D341Med (cell line): ENCODE data around the gene PLPPR2.
"Not testable (repeated sequence)": the region's sequence is repeated elsewhere in the genome, so short reads cannot be mapped to it uniquely, and the experiment has no call there.

Experiments used
- DNase-seq: peaks from one replicate; pipeline ENCODE4 v3.0.0; 2012; ENCODE audit warnings: low spot score

The PLPPR2 gene

DNA sequence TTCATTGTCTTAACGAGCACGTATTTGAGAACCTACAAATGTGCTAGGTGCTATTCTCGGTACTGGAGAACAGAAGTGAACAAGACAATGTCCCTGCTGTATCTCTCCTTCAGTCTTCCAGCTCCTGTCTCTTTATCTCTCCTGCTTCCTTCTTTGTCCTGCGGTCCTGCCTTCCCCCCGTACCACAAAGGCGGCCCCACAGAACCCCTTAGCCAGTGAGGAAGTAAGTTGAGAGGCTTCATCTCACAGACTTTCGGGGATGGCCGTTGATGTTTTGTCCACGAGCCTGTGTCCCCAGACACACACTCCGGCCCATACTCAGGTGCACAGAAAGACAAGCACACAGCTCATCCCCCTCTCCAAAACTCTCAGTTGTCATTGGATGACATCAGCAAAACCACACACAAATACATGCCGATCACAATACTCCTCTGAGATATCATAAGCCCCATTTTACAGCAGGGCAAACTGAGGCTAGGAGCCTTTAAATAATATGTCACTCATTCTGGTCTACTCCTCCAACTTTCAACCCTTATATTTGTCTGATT, 18.7 kb downstream of the PLPPR2 start:
- peak; percentile 15 for DNase-seq

- peak; percentile 96 for DNase-seq
Observed at GRCh38 chr19:11374433-11375142, 19.4 kb downstream of the PLPPR2 start, which contains the start of gene SWSAP1. TSS of gene SWSAP1 (plus strand) at chr19:11374666. CDS start at chr19:11374681, 15 bp downstream.

DNA sequence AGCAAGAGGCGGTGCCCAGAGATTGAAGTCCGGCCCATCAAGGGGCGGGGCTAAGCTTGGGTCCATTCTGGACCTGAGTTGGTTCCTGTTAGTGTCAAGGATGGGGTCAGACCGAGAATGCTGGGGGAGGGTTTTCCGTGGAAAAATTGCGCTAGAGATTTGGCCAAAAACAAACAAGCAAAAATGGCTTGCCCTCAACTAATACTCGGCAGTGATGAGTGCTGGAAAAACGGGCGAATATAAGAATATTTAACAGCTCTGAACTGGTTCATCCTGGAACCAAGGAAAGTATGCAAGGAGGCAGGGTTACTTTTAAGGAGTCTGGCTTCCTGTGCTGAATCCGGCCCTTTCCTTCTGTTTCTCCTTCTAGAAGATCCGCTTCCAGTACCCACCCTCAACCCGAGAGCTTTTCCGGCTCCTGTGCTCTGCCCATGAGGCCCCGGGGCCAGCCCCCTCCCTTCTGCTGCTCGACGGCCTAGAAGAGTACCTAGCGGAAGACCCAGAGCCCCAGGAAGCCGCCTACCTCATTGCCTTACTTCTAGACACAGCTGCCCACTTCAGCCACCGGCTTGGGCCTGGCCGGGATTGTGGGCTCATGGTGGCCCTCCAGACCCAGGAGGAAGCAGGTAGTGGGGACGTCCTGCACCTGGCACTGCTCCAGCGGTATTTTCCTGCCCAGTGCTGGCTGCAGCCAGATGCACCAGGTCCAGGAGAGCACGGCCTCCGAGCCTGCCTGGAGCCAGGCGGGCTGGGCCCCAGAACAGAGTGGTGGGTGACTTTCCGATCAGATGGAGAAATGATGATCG, 20.1 kb downstream of the PLPPR2 start:
- DNase-seq = peak; percentile 50

DNA sequence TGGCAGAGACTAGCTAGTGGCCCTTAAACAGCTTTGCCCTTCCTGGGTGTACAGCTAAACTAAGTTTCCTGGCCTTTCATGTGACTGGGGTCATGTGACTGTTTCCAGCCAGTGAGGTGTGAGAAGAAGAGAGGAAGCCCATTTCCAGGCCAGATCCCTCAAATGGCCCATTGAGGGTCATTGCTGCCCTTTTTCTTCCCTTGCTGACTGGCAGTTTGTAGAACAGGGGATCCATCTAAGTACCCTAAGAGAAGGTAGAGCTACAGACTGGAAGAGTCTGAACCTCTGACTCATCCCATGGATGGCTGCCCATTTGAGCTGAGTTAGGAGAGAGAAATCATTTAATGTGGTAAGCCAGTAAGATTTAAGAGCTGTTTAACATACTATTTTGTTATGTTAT, 22.0 kb downstream of the PLPPR2 start:
- DNase-seq = no peak

DNA sequence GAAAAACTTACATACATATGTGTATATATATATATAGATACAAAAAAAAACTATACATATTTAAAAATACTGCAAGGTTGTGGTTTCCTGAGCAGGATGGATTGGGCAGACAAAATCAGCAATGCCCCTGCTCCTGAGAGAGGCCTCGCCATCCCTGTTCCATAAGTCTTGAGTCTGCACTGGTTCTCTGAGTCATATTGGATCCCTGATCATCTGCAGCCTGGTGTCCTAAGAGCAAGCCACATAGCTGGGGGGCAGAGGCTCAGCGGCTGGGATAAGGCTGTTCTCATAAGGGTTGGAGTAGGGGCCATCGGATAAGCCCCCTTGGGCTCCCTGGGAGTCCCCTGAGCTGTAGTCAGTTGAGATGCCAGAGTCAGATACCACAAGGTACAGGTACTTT, 22.5 kb downstream of the PLPPR2 start:
- DNase-seq = no peak

DNA sequence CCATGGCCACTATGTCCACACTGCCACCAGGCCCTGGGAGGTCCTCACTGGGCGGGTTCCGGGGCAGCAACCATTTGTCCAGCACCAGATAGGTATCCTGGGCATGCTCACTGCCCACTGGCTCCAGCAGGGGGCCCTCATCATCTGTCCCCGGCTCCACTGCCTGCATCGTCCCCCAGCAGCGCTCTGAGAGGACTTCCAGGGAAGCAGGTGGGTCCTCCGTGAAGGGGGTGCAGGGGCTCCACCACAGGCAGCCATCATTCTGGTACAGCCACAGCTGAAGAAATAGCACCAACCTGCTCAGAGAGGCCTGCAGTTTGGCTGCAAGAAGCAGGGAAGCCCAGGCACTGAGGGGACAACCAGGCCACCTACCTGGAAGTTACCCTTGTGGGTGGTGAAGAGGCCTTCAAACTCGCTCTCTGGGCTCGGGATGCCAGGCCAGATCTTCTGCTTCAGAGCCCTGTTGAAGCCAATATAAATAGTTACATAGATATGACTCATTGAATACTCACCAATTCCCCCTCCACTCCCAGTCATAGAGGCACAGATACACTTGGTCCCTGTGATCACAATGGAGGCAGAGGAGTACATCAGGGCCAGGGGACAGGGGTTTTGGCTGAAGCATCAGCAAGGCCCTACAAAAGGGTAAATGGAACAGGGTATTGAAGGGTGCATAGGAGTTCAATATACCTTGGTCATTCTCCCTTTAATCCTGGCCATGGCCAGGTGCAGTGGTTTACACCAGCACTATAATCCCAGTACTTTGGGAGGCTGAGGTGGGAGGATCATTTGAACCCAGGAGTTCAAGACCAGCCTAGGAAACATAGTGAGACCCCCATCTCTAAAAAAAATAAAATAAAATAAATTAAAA, 23.3 kb downstream of the PLPPR2 start:
- peak; percentile 62 for DNase-seq

DNA sequence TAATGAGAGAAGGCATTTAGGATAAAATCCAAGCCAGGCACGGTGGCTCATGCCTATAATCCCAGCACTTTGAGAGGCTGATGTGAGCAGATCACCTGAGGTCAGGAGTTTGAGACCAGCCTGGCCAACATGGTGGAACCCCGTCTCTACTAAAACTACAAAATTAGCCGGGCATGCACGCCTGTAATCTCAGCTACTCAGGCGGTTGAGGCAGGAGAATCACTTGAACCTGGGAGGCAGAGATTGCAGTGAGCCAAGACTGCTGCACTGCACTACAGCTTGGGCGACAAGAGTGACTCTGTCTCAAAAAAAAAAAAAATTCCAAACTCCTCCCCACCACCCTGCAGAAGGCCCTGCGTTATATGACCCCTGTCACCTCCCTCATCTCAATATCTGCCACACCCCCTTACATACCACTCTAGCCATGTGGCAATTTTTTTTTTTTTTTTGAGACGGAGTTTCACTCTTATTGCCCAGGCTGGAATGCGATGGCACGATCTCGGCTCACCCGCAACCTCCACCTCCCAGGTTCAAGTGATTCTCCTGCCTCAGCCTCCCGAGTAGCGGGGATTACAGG, 24.1 kb downstream of the PLPPR2 start:
- not testable (repeated sequence) for DNase-seq

DNA sequence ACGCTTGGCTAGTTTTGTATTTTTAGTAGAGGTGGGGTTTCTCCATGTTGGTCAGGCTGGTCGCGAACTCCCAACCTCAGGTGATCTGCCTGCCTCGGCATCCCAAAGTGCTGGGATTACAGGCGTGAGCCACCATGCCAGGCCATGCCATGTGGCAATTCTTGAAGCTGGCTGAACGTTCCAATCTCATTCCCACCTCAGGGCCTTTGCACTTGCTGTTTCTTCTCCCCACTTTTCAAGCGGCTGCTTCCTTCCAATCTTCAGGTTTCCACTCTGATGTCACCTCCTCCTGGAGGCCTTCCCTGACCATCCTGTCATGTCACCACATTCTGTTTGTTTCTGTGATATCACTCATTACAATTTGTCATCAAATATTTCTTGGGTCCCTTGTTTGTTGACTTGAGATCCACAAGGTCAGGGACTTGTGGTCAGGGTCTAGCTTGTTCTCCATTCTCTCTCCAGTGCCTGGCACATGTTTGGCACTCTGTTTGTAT, 24.7 kb downstream of the PLPPR2 start:
- DNase-seq = no peak

DNA sequence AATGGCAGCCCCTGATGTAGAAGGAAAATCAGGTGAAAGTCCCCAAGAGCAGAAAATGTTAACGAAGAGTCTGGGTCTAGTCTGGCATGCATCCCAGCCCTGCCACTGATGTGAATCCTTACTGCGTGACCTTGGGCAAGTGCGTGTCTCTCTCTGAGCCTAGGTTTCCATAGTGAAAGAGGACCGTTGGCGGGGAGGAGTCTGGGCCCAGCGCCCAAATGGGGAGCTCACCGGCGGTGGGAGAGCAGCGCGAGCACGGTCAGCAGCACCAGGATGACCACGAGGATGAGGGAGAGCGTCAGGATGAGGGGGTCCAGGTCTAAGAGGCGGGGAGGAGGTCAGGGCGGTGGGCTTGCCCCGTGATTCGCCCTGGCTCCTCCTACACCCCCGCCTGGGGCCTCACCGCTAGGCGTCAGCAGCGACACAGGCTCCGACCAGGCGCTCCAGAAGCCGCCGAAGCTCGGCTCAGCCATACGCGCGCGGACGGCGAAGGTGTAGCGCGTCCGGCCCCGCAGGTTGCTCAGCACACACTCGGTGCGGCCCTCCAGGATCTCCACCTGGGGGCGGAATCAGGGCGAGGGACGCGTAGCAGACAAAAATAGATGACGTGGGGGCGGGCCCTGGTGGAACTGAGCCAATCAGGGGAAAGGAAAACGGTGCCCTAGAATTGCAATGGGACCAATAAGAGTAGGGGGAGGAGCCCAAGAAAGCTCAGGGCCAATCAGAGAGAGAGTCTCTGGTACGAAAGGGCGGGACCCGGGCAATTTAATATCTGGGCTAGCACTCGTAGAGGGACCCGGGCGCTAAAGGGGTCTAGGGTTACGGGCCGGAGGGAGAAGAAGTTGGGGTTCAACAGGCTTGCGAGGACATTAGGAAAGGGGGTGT, 25.7 kb downstream of the PLPPR2 start:
- DNase-seq = peak; percentile 94

GRCh38 chr19:11382898-11383705, 27.9 kb downstream of the PLPPR2 start:
- DNase-seq = peak; percentile 76

GRCh38 chr19:11383706-11384048, 28.4 kb downstream of the PLPPR2 start:
- no peak for DNase-seq

DNA sequence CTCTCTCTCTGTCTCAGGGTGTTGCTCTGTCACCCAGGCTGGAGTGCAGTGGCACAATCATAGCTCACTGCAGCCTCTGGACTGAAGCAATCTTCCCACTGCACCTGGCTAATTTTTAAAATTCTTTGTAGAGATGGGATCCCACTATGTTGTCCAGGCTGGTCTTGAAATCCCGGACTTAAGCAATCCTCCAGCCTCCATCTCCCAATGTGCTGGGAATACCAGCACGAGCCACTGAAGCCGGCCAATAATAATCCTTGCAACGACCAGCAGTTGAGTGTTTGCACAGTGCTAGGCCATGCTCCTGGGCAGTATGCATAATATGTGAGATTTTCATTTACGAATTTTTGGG, 29.5 kb downstream of the PLPPR2 start:
- no peak for DNase-seq

DNA sequence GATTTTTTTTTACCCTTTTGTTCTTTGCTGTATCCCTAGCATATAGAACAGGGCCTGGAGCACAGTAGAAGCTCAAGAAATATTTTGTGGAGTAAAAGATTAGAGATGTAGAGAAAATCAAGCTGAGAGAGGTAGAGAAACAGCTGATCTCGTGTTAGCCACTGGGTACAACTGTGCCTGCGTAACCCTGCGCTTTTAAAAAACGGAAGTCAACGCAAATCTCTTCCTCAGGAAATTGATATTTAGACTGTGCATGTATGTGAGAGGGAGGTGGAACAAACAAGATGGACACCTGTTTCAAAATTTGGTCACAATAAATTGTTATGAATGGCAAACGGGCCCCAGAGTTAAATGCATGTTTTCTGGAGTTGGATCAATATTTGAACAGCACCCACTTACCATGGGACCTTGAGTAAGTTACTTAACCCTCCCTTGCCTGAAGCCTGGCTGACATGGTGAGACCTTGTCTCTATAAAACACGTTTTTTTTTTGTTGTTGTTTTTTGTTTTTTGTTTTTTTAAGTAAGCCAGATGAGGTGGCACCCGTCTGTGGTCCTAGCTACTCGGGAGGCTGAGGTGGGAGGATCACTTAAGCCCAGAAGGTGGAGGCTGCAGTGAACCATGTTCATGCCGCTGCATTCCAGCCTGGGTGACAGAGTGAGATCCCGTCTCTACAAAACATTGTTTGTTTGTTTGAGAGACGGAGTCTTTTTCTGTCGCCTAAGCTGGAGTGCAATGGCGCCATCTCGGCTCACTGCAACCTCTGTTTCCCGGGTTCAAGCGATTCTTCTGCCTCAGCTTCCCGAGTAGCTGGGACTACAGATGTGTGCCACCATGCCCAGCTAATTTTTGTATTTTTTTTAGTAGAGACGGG, 32.2 kb downstream of the PLPPR2 start:
- DNase-seq = no peak

- no peak for DNase-seq
Observed at GRCh38 chr19:11390359-11390758, 35.1 kb downstream of the PLPPR2 start.

DNA sequence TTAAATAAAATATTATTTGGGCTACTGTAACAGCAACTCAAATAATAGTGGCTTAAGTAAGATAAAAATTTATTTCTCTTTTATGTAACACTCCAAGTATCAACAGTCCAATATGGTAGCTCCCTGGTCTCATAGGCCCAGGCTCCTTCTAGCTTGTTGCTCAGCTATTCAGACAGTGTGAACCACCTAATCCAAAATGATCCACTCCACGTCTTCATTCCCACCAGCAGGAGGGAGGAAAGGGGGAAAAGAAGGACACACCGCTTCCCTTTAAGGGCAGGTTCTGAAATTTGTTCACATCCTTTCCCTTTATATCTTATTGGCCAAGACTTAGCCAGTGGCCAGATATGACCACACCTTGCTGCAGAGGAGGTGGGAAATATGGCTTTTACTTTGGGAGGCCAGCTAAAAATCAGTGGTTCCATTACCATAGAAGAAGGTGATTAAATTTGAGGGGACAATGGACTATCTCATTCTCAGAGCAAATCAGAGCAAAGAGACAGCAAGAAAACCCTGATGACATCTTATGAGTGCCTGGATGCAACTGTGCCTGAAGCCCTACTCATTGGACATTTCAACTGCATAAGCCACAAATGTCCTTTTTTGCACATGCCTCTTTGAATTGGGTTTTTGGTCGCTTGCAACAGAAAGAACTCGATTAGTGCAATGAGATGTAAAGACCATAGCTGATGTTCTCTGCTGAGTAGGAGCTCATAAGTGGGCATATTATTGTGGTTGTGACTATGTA, 35.9 kb downstream of the PLPPR2 start:
- no peak for DNase-seq

- DNase-seq = no peak
Observed at GRCh38 chr19:11397089-11397610, 41.9 kb downstream of the PLPPR2 start.

- DNase-seq = no peak
Observed at GRCh38 chr19:11399667-11400066, 44.4 kb downstream of the PLPPR2 start.

- DNase-seq = no peak
Observed at GRCh38 chr19:11400798-11401197, 45.6 kb downstream of the PLPPR2 start.
